T-cell (primary cell): Measurements from ENCODE around the gene HSFX1. TPM values are rescaled to one million over a fixed set of nuclear protein-coding genes. Genes with fewer than 3 reads are reported as not detected.

Source experiments
- total RNA-seq, 35 experiments: library from RNA in 6 of 35; stranded (reverse) in 6 of 35; fragments of 120-200 nt in 1 of 35; gene quantifications; one replicate each; pipeline versions ENCODE4 v1.2.1 to v1.2.4 and lab custom pipeline; 2013 to 2026

HSFX1 gene
- total RNA-seq, 5 donors from 2014 or later (not counting 1 experiment from before 2014, with no cell fraction given): 0.50 to 3.2 (median 1.8) TPM

Other genes with a start within 250 kb of the HSFX1 start
- 10 to 100 TPM; 24.1 to 79.0 (median 39.4) TPM for gene EOLA1, start 233.1 kb upstream of the HSFX1 start, total RNA-seq
- not detected for gene HSFX3, start 224.1 kb upstream of the HSFX1 start, total RNA-seq
- not detected for gene MAGEA9B, start 186.6 kb upstream of the HSFX1 start, total RNA-seq
- gene HSFX2, start 178.8 kb upstream of the HSFX1 start, total RNA-seq: not detected
- 10 to 100 TPM; 13.8 to 26.5 (median 25.6) TPM for gene TMEM185A, start 142.3 kb upstream of the HSFX1 start, total RNA-seq
- gene MAGEA11, start 62.0 kb upstream of the HSFX1 start, total RNA-seq: not detected
- not detected for gene MAGEA9, start 7.9 kb downstream of the HSFX1 start, total RNA-seq
- not detected for gene MAGEA8, start 107.1 kb downstream of the HSFX1 start, total RNA-seq
- gene HSFX4, start 155.5 kb downstream of the HSFX1 start, total RNA-seq: not detected
- gene EOLA2, start 164.4 kb downstream of the HSFX1 start, total RNA-seq: 10 to 100 TPM; 43.2 to 58.7 (median 48.5) TPM